Esophagus (tissue), 2 donors: ENCODE data around the gene NPAS3. TPM values are rescaled to one million over a fixed set of nuclear protein-coding genes. Genes with fewer than 3 reads are reported as not detected.

Source experiments
- H3K27ac ChIP-seq, 2 donors: one replicate each; pipeline ENCODE4 v1.5.1; 2013; ENCODE audit warnings: low read depth in 2 of 2, mild to moderate bottlenecking in 2 of 2, inconsistent platforms in 1 of 2, low read length in 1 of 2, moderate library complexity in 1 of 2
- H3K27me3 ChIP-seq, 2 donors: one replicate each; pipeline ENCODE4 v1.6.1; 2013; ENCODE audit warnings: low read length in 2 of 2, control low read depth in 1 of 2, mild to moderate bottlenecking in 1 of 2; ENCODE audit not compliant: insufficient read depth in 2 of 2, control insufficient read depth in 1 of 2
- H3K36me3 ChIP-seq, 2 donors: one replicate each; pipeline ENCODE4 v1.6.1; 2013; ENCODE audit warnings: low read length in 1 of 2; ENCODE audit not compliant: control insufficient read depth in 2 of 2, insufficient read depth in 2 of 2
- H3K4me1 ChIP-seq, 2 donors: one replicate each; pipeline ENCODE4 v1.6.1; 2013; ENCODE audit warnings: low read length in 1 of 2; ENCODE audit not compliant: control insufficient read depth in 2 of 2, insufficient read depth in 2 of 2
- H3K4me3 ChIP-seq, 2 donors: one replicate each; pipeline ENCODE4 v1.5.1; 2013; ENCODE audit warnings: low read length in 2 of 2, mild to moderate bottlenecking in 2 of 2, low read depth in 1 of 2, moderate library complexity in 1 of 2
- H3K9me3 ChIP-seq, 2 donors: one replicate each; pipeline ENCODE4 v1.6.1; 2013; ENCODE audit warnings: mild to moderate bottlenecking in 2 of 2, low read depth in 1 of 2, low read length in 1 of 2, moderate library complexity in 1 of 2; ENCODE audit not compliant: control insufficient read depth in 2 of 2, insufficient read depth in 1 of 2
- WGBS, 2 donors: extraction: QIAGEN DNeasy Blood & Tissue Kit; methylation state at CpG; one replicate each; pipeline ENCODE4 v1.1.7; 2013; 5-methylcytosine and 5-hydroxymethylcytosine counted together
- polyA plus RNA-seq, 2 donors: library from polyadenylated mRNA; stranded (reverse); fragments of 200-250 nt; gene quantifications; one replicate each; pipeline ENCODE4 v1.2.3, GENCODE V29; 2013
- donor health status: healthy with polysubstance abuse.
- donor health status: Bipolar disorder and iron deficiency.

The NPAS3 gene
- polyA plus RNA-seq, 2 donors: 0.08 to 0.13 TPM

DNA sequence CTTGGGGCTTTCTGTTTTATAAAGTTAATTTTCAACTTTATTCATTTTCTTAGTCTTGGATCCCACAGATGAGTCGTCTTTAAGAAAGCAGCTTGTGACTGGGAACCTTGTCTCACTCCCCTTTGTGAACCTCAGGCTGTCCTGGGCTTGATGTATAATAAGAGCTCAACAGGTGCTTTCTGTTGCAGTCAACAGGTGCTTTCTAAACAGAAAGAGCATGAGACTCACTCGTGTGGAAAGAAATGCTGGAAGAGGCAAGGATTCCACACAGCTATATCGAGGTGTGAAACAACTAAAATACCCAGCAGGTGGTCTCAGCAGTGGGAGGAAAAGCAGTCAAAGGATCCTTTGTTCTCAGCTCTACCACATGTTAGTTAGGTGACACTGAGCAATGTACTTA is 613.3 kb downstream of the NPAS3 start:
- no peaks in the 10 kb centered on the region for H3K27me3 ChIP-seq
- no peak overlapping the region for H3K4me3 ChIP-seq
- H3K27ac ChIP-seq: no peak overlapping the region
- WGBS, 2 donors: 67 to 70% methylated on average over 3 of the region's 3 CpGs
- no peaks in the 10 kb centered on the region for H3K36me3 ChIP-seq
- H3K9me3 ChIP-seq: no peaks in the 10 kb centered on the region
- no peaks in the 10 kb centered on the region for H3K4me1 ChIP-seq

DNA sequence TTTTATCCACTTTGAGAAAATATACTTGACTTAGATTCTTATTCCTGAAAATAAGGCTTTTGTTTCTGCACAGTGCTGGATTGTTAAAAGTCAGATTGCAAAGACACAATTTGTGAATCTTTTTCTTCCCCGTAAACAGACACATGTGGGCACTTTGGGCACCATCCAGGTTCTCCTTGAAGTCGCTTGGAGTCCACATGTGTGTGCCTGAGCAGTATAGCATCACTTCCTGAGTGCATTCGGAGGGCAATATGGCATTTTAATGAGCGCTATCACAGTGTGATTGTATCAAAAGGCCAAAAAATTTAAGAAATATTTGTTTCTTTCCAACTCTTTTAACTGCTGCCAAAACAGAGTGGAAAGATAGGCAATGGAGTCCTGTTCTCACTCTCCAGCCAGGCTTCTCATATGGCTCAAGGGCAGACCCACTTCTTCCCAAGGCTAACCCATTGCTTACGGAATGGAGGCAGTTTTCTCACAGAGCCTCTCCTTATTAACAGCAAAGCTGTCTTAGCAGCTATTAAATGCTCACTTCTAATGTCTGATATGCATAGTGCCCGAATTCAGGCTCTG is 615.1 kb downstream of the NPAS3 start:
- H3K27me3 ChIP-seq: no peaks in the 10 kb centered on the region
- H3K4me1 ChIP-seq: no peaks in the 10 kb centered on the region
- no peak overlapping the region for H3K27ac ChIP-seq
- H3K36me3 ChIP-seq: no peaks in the 10 kb centered on the region
- WGBS, 2 donors: 80 to 85% methylated on average over 6 of the region's 6 CpGs
- H3K9me3 ChIP-seq: no peaks in the 10 kb centered on the region
- no peak overlapping the region for H3K4me3 ChIP-seq

DNA sequence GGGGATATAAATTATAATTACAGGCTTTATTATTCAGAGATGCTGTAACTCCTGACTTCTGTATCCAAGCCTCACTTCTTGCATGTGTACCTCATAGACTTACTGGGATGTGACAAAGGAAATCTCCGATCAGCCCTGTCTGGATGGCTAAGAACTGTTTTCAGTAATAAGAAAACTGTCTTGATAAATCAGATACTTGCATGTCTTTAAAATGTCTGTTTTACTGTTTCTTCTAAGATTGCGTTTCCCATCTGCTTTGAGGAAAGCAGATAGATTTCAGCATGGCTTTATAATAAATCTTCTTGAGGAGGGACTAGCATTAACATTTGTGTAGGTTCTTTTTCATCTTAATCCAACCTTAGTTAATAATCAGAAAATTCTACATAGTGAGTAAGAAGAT is 616.3 kb downstream of the NPAS3 start:
- 86 to 90% methylated on average over 2 of the region's 2 CpGs for WGBS, 2 donors
- H3K36me3 ChIP-seq: no peaks in the 10 kb centered on the region
- no peak overlapping the region for H3K27ac ChIP-seq
- H3K9me3 ChIP-seq: no peaks in the 10 kb centered on the region
- no peaks in the 10 kb centered on the region for H3K4me1 ChIP-seq
- no peak overlapping the region for H3K4me3 ChIP-seq
- no peaks in the 10 kb centered on the region for H3K27me3 ChIP-seq

DNA sequence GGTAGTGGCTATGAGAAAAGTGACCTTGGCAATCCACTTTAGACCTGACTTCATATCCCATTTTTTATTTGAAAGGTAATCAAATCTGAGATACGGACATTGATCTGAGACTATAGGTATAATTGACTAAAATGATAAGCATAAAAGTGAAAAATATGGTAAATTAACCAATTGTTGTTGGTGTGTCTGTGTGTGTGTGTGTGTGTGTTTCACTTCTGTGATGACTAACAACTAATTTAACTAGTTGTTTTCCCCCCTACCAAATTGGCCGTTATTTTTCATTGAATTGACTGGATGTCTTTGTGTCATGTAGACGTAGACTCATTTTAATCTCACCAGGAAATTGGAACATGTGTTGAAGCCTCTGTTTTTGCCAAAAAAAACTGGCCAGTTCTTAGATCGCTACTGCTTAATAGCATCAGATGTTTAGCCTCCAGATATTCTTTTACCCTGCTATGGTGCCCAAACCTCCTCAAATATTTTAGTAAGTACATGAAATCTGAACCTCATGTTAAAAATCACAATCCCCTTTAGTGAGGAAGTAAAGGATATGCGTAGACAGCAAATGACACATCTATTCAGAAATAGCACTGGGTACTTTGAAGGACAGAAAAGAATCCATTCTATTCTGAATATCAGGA is 617.2 kb downstream of the NPAS3 start:
- 69 to 72% methylated on average over 5 of the region's 5 CpGs for WGBS, 2 donors
- no peaks in the 10 kb centered on the region for H3K9me3 ChIP-seq
- no peak overlapping the region for H3K4me3 ChIP-seq
- peaks cover 0 to 1% of the 10 kb centered on the region in 2 donors for H3K4me1 ChIP-seq
- H3K36me3 ChIP-seq: no peaks in the 10 kb centered on the region
- H3K27me3 ChIP-seq: no peaks in the 10 kb centered on the region
- no peak overlapping the region for H3K27ac ChIP-seq

DNA sequence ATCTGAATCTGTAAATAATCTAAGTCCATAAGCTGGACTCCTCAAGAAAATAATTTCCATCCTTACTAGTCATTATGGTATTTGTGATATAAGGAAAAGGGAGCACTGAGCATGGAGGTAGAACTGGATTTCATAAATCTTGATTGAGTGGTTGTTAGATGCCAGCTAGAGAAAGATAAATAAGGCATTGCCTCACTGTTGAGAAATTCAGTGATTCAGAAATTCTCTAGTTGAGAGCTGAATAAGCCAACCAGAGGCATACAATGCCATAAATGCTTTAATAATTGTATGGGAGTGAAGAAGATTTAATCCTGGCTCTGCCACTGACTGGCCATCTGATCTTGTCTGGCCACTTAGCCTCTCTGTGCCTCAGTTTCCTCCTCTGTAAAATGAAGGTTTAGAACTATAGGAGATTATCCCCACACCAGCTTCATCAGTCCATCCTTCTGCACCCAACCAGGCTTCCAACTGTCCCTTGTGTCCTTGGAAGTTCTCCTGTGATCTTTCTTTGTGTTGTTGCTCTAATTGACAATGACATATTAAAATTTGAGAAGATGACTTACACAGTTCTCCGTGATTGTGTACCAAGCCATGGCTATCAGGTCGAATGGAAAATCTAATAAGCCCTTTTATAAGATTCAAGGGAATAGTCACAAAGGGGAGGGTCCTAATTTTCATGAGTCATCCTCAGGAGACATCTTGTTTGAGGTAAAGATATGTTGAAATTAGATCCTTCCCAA is 617.9 kb downstream of the NPAS3 start:
- no peaks in the 10 kb centered on the region for H3K36me3 ChIP-seq

DNA sequence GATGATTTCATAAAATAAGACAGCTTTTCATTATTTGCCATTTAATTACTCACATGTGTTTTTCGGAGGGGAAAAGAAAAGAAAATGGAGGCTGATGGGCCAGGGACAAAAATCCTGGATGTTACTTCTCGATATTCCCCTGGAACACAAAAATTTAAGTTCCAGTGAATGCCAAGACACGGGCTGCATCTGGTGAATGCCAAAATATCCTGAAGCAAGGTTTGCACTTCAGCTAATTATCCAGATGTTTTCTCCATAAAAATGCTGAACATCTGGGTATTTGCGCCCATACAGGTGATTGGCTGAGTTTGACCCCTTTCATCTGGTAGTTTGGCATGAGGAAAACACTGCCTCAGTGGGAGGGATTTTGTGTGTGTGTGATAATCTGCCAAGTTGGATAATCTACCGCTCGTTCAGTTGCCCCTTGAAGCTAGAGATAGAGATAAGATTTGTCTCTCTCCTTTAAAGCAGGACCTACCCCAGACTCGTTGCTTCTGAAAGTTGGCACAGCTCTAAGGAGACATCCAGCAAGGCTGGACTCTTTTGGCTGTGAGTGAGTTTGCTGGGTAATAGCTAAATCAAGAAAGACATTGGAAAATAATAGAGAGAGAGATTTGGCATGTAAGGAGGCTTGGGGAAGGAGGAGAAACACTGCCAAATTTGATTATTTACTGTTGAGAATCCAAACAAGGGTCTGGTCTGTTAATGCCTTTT is 622.2 kb downstream of the NPAS3 start:
- Histone ChIP-seq H3K27ac (no peak overlapping the region), H3K4me1 (peaks cover 0 to 2% of the 10 kb centered on the region in 2 donors), H3K36me3 (no peaks in the 10 kb centered on the region), H3K27me3 (no peaks in the 10 kb centered on the region), H3K4me3 (no peak overlapping the region), H3K9me3 (no peaks in the 10 kb centered on the region)
- 60 to 68% methylated on average over 7 of the region's 7 CpGs for WGBS, 2 donors

More for the DNA sequence above, 617.9 kb downstream of the NPAS3 start:
- WGBS, 2 donors: 91 to 92% methylated on average over 2 of the region's 2 CpGs
- H3K27ac ChIP-seq: no peak overlapping the region
- H3K4me3 ChIP-seq: no peak overlapping the region
- H3K4me1 ChIP-seq: peaks cover 0 to 2% of the 10 kb centered on the region in 2 donors
- H3K27me3 ChIP-seq: no peaks in the 10 kb centered on the region
- H3K9me3 ChIP-seq: no peaks in the 10 kb centered on the region

DNA sequence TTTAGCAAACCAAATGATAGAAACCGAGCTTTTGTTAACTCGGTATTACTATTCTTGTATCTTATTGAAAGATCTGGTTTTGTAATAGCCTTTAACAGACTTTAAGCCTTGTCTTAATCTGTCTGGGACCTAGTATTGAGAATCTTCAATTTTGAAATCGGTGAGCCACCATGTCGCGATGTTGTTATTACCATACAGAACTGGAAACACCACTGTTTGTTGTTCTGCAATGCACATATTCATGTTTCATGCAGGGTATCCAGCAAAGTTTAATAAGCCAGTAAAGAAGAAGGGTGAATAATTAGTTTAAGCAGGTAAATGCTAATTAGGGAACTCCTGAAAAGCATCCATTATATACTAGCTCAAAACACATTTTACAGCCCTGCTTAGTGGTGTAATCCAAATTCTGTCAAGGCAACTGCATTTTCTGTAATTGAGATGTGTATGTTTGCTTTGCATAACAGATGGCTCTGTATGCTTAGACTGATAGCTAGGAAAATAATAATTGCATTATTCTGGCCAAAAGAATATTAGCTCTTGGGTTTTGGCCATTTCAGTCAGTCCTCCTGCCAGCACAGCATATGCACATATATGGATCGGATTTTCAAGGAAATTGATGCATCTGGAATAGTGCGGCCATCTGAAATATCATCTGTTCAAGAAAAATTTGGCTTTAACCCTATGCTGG is 623.0 kb downstream of the NPAS3 start:
- Histone ChIP-seq H3K27ac (no peak overlapping the region), H3K27me3 (no peaks in the 10 kb centered on the region), H3K4me3 (no peak overlapping the region), H3K36me3 (no peaks in the 10 kb centered on the region), H3K4me1 (peaks cover 0 to 2% of the 10 kb centered on the region in 2 donors), H3K9me3 (no peaks in the 10 kb centered on the region)
- 80 to 87% methylated on average over 7 of the region's 7 CpGs for WGBS, 2 donors

DNA sequence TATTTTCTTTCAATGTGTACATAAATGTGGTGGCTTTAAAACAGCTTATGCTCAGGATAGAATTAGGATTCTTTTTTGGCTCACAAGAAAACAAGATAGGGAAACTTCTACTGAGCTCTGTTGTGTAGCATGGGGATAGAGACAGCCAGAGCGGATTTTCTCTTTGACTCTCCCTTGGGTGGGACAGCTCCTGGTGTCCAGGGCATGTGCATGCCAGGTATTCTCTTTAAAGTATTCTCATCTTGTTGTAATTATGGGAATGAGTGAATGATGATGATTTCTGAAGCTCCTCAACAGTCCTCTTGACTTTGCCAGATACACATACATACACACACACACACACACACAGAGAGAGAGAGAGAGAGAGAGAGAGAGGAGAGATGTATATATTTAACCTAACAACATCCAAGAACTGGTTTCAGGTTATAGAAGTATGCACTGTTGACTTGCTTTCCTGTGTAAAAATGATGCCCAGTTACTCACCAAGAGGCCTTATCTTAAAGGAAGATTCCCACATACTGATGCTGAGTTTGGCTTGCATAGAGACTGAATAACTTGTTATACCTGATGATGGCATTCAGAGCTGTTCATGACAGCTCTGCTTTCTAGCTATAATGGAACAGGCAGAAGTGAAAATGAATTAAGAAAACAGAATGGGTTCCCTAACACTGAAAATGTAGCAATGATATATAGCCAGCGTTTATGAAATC is 624.7 kb downstream of the NPAS3 start:
- Histone ChIP-seq H3K36me3 (no peaks in the 10 kb centered on the region), H3K4me3 (no peak overlapping the region), H3K27me3 (no peaks in the 10 kb centered on the region), H3K9me3 (no peaks in the 10 kb centered on the region), H3K4me1 (peaks cover 0 to 2% of the 10 kb centered on the region in 2 donors), H3K27ac (no peak overlapping the region)
- WGBS, 2 donors: 73 to 83% methylated on average over 2 of the region's 2 CpGs

DNA sequence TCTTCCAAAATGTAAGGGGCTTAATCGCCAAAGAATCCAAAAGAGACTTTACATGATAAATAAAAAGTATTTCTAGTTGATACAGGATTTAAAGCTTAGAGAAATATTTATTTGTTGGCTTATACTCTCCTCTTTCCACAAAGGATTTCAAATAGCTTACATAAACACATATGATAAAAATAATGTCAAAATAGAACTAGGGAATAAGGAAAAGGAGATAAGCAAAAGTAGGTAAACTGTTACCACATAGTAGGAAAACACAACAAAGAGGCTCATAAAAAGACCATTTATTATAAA is 625.2 kb downstream of the NPAS3 start:
- H3K36me3 ChIP-seq: no peaks in the 10 kb centered on the region
- H3K27me3 ChIP-seq: no peaks in the 10 kb centered on the region
- H3K9me3 ChIP-seq: no peaks in the 10 kb centered on the region
- H3K4me1 ChIP-seq: peaks cover 0 to 2% of the 10 kb centered on the region in 2 donors
- H3K4me3 ChIP-seq: no peak overlapping the region
- no peak overlapping the region for H3K27ac ChIP-seq
- 67 to 78% methylated on average over 1 of the region's 1 CpG for WGBS, 2 donors
